Measurements from ENCODE around the gene BNC2. TPM values are rescaled to one million over a fixed set of nuclear protein-coding genes. Genes with fewer than 3 reads are reported as not detected.

BNC2 gene
- total and polyA plus RNA-seq, 7 experiments from 2014 or later = 0.05 to 1.5 (median 0.59) TPM; not detected in 3

DNA sequence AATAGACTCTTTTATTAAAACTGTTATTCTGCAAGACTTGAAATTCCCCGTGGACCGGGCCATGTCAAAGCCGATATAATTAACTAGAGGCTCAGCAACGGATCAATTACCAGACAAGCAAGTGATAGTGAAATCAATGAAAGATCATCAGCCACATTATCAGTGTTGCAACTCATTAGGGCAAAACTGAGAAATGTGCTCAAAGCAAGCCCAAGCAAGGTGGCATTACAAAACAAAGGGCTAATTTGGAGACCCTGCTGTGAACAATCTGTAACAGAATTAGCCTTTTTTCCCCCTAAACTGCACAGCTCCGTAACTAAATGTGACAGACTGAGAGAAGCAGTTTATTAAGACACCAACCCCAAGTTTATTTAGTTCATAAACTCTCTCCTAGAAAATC lies 140.3 kb downstream of the BNC2 start:
- no peak overlapping the region for H3K27ac ChIP-seq (ENCODE audit: low read depth, low read length)
- no peaks in the 10 kb centered on the region for H3K36me3 Mint-ChIP-seq
- intact Hi-C loops (cut with micrococcal nuclease) = no loop called here
- no peaks in the 10 kb centered on the region for H3K9me3 ChIP-seq (ENCODE audit: control insufficient read depth in 2 of 3, low read length in 3 of 3)
- no peaks in the 10 kb centered on the region for H3K27me3 ChIP-seq (ENCODE audit: control insufficient read depth in 2 of 2, insufficient read depth in 2 of 2, low read length in 2 of 2)
- ATAC-seq = no peak
- ChIA-PET CTCF (interaction anchor here (0.9 kb wide), 1 partner anchor 11 kb away, joined by 4 read pairs; no protein-coding TSS in a partner anchor), POLR2A (no interaction called here)
- H3K4me3 ChIP-seq (ENCODE audit: low read length) = no peak overlapping the region
- H3K27me3 Mint-ChIP-seq = peaks cover 39 to 45% (median 44%) of the 10 kb centered on the region in 5 donors
- peaks cover 0 to 16% (median 0%) of the 10 kb centered on the region in 11 donors for H3K9me3 Mint-ChIP-seq
- no peak for DNase-seq
- H3K4me1 ChIP-seq (ENCODE audit: control insufficient read depth in 2 of 2, insufficient read depth in 2 of 2, low read length in 2 of 2) = no peaks in the 10 kb centered on the region
- H3K36me3 ChIP-seq (ENCODE audit: control insufficient read depth in 2 of 3, insufficient read depth in 3 of 3, low read length in 3 of 3) = no peaks in the 10 kb centered on the region
- H3K4me1 Mint-ChIP-seq = peaks cover 0 to 8% (median 0%) of the 10 kb centered on the region in 7 donors
- no peak overlapping the region for H3K27ac Mint-ChIP-seq
- H3K4me3 Mint-ChIP-seq = no peak overlapping the region

DNA sequence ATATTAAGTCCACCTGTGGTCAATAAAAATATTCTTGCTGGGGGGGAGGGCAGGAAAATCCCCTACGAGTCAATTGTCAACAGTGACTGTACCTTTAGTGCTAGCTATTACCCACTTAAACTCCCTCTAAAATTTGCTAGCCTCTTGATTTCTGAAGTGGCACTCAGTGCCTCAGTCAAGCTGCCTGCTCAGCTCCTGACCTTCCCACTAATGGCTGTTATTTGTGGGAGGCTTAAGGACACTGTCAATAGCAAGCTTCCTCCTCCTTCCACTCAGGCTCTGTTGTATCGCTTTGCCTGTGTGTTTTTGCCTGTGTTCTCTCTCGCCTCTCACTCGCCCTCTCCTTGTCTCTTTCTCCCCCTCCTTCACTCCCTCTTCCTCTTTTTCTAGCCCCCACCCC lies 140.8 kb downstream of the BNC2 start:
- H3K4me1 Mint-ChIP-seq = peaks cover 0 to 8% (median 0%) of the 10 kb centered on the region in 7 donors
- ChIA-PET POLR2A (no interaction called here), CTCF (no interaction called here)
- Histone ChIP-seq H3K27ac (ENCODE audit: low read depth, low read length) (no peak overlapping the region), H3K9me3 (ENCODE audit: control insufficient read depth in 2 of 3, low read length in 3 of 3) (no peaks in the 10 kb centered on the region), H3K4me3 (ENCODE audit: low read length) (no peak overlapping the region), H3K27me3 (ENCODE audit: control insufficient read depth in 2 of 2, insufficient read depth in 2 of 2, low read length in 2 of 2) (no peaks in the 10 kb centered on the region), H3K4me1 (ENCODE audit: control insufficient read depth in 2 of 2, insufficient read depth in 2 of 2, low read length in 2 of 2) (no peaks in the 10 kb centered on the region), H3K36me3 (ENCODE audit: control insufficient read depth in 2 of 3, insufficient read depth in 3 of 3, low read length in 3 of 3) (no peaks in the 10 kb centered on the region)
- DNase-seq (no peak), ATAC-seq (no peak)
- H3K27me3 Mint-ChIP-seq = peaks cover 39 to 47% (median 45%) of the 10 kb centered on the region in 5 donors
- no peaks in the 10 kb centered on the region for H3K36me3 Mint-ChIP-seq
- intact Hi-C loops (cut with micrococcal nuclease) = no loop called here
- no peak overlapping the region for H3K4me3 Mint-ChIP-seq
- H3K9me3 Mint-ChIP-seq = peaks cover 0 to 16% (median 0%) of the 10 kb centered on the region in 11 donors
- no peak overlapping the region for H3K27ac Mint-ChIP-seq

DNA sequence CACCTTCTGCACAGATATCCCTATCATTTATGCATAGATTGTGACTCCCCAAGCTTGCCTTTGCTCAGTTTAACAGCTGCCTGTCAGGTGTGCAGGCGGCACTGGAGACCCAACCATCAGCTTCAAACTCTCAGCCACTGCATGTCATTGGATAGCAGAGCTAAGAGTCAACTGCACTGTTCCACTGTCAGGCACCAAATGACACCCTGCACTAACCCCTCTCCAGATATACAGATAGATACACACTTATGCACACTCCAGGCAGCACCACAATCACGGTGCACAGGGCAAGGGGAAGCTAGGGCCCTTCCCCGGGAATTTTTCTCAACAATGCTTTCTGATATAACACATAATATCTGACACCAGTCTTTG lies 142.3 kb downstream of the BNC2 start:
- Histone ChIP-seq H3K27ac (ENCODE audit: low read depth, low read length) (no peak overlapping the region), H3K36me3 (ENCODE audit: control insufficient read depth in 2 of 3, insufficient read depth in 3 of 3, low read length in 3 of 3) (no peaks in the 10 kb centered on the region), H3K27me3 (ENCODE audit: control insufficient read depth in 2 of 2, insufficient read depth in 2 of 2, low read length in 2 of 2) (no peaks in the 10 kb centered on the region), H3K9me3 (ENCODE audit: control insufficient read depth in 2 of 3, low read length in 3 of 3) (no peaks in the 10 kb centered on the region), H3K4me3 (ENCODE audit: low read length) (no peak overlapping the region), H3K4me1 (ENCODE audit: control insufficient read depth in 2 of 2, insufficient read depth in 2 of 2, low read length in 2 of 2) (no peaks in the 10 kb centered on the region)
- Mint-ChIP-seq H3K4me3 (no peak overlapping the region), H3K27ac (no peak overlapping the region), H3K27me3 (peaks cover 39 to 49% (median 46%) of the 10 kb centered on the region in 5 donors), H3K36me3 (no peaks in the 10 kb centered on the region), H3K4me1 (peaks cover 0 to 8% (median 0%) of the 10 kb centered on the region in 7 donors), H3K9me3 (peaks cover 0 to 16% (median 0%) of the 10 kb centered on the region in 11 donors)
- POLR2A ChIA-PET = no interaction called here
- intact Hi-C loops (cut with micrococcal nuclease) = no loop called here
- CTCF ChIA-PET = no interaction called here
- no peak for ATAC-seq
- DNase-seq = no peak

DNA sequence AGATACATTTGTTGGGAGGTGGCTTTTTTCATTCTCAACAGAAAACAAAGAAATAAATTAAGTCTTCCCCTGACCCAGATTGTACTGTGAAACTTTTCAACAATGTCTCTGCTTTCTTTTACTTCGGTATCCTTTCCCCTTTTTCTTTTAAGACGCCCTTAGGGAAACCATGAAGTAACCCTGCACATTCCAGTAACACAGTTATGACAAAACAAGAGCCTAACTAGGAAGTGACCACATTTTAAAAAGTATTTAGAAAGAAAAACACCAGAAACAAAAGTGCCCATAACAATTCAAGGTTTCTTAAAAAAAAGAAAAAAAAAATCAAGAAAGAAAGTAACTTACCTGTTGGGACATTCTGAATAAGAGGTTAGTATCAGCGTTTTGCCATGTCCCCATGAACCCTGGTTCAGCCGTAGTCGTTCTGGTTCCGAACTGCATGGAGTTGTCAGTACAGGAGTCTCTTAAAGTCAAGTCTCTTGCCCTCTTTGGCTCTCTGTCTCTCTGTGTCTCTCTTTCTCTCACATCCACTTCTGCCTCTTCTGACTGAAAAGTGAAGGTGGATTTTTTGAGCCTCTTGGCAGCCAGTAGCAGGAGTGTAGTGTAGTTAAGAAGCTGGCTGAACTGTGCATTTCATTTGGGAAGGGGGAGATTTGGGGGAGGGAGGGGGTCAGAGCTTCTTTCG lies 142.9 kb downstream of the BNC2 start:
- H3K27me3 ChIP-seq (ENCODE audit: control insufficient read depth in 2 of 2, insufficient read depth in 2 of 2, low read length in 2 of 2) = no peaks in the 10 kb centered on the region
- POLR2A ChIA-PET = no interaction called here
- intact Hi-C loops (cut with micrococcal nuclease) = no loop called here

DNA sequence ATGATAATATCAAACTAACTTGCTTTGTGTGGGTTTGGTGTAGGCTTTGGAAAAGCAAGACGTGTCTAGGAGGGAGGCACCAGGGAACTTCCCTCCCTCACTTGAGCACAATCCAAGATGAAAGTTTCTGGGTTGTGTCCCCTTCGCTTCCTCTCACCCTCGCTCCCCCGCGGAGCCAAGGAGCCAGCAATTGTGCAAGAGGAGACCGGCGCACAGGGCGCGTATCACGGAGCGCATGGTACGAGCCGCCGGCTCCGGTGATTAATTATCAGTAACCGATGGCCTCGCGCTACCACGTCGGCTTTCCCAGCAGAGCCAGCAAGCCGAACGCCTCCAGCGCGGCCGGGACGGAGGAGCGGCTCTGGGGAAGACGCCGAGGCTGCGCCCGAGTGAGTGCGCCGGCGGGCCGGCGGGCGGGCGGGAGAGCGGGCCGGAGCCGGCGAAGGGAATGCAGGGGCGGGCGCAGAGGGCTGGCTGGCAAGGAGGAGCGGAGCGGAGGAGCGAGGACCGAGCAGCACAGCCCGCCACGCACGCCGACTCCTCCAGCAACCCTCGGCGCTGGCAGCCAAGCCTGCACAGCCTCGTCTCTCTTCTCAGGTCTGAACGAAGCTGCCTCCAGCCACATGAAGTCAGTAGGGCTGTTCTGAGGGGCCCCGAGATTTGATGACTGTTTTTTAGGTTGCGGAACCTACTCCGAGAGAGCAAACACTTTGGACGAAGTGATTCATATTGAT lies 143.6 kb downstream of the BNC2 start:
- H3K27me3 Mint-ChIP-seq = peaks cover 39 to 49% (median 46%) of the 10 kb centered on the region in 5 donors
- no peaks in the 10 kb centered on the region for H3K27me3 ChIP-seq (ENCODE audit: control insufficient read depth in 2 of 2, insufficient read depth in 2 of 2, low read length in 2 of 2)
- no peaks in the 10 kb centered on the region for H3K36me3 Mint-ChIP-seq
- no peak for ATAC-seq
- no peak for DNase-seq
- H3K36me3 ChIP-seq (ENCODE audit: control insufficient read depth in 2 of 3, insufficient read depth in 3 of 3, low read length in 3 of 3) = no peaks in the 10 kb centered on the region
- H3K27ac ChIP-seq (ENCODE audit: low read depth, low read length) = no peak overlapping the region
- CTCF ChIA-PET = no interaction called here
- POLR2A ChIA-PET = no interaction called here
- no peak overlapping the region for H3K4me3 Mint-ChIP-seq
- H3K4me1 Mint-ChIP-seq = peaks cover 0 to 8% (median 0%) of the 10 kb centered on the region in 7 donors
- H3K4me3 ChIP-seq (ENCODE audit: low read length) = no peak overlapping the region
- no peak overlapping the region for H3K27ac Mint-ChIP-seq
- peaks cover 0 to 11% (median 0%) of the 10 kb centered on the region in 11 donors for H3K9me3 Mint-ChIP-seq
- intact Hi-C loops (cut with micrococcal nuclease) = no loop called here
- H3K9me3 ChIP-seq (ENCODE audit: control insufficient read depth in 2 of 3, low read length in 3 of 3) = no peaks in the 10 kb centered on the region
- H3K4me1 ChIP-seq (ENCODE audit: control insufficient read depth in 2 of 2, insufficient read depth in 2 of 2, low read length in 2 of 2) = no peaks in the 10 kb centered on the region

More for the DNA sequence above, 142.9 kb downstream of the BNC2 start:
- Histone ChIP-seq H3K36me3 (ENCODE audit: control insufficient read depth in 2 of 3, insufficient read depth in 3 of 3, low read length in 3 of 3) (no peaks in the 10 kb centered on the region), H3K9me3 (ENCODE audit: control insufficient read depth in 2 of 3, low read length in 3 of 3) (no peaks in the 10 kb centered on the region), H3K4me3 (ENCODE audit: low read length) (no peak overlapping the region), H3K4me1 (ENCODE audit: control insufficient read depth in 2 of 2, insufficient read depth in 2 of 2, low read length in 2 of 2) (no peaks in the 10 kb centered on the region), H3K27ac (ENCODE audit: low read depth, low read length) (no peak overlapping the region)
- DNase-seq = no peak
- Mint-ChIP-seq H3K36me3 (no peaks in the 10 kb centered on the region), H3K4me3 (no peak overlapping the region), H3K9me3 (peaks cover 0 to 14% (median 0%) of the 10 kb centered on the region in 11 donors), H3K27ac (no peak overlapping the region), H3K27me3 (peaks cover 39 to 49% (median 46%) of the 10 kb centered on the region in 5 donors), H3K4me1 (peaks cover 0 to 8% (median 0%) of the 10 kb centered on the region in 7 donors)
- no peak for ATAC-seq
- CTCF ChIA-PET = no interaction called here

DNA sequence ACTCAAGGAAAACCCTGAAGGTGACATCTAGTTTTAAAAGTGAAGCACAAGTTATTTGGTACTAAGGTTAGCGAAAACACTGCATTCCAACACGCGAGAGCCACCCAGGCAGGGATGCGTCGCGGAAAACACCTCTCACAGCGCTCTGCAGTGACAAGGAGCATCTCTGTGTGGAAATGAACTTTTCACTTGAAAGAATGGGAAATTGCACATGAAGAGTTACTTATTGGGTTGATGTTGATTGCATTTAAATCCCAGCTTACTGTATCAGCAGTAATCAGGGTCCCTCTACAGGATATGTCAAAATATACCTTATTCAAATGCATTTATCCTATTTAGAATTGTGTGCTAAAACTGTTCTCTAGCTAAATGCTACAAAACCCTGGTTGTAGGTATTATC lies 144.4 kb downstream of the BNC2 start:
- CTCF ChIA-PET = no interaction called here
- peaks cover 39 to 49% (median 46%) of the 10 kb centered on the region in 5 donors for H3K27me3 Mint-ChIP-seq
- no peak overlapping the region for H3K27ac Mint-ChIP-seq
- H3K27me3 ChIP-seq (ENCODE audit: control insufficient read depth in 2 of 2, insufficient read depth in 2 of 2, low read length in 2 of 2) = no peaks in the 10 kb centered on the region
- no peak overlapping the region for H3K27ac ChIP-seq (ENCODE audit: low read depth, low read length)
- POLR2A ChIA-PET = no interaction called here
- no peaks in the 10 kb centered on the region for H3K4me1 ChIP-seq (ENCODE audit: control insufficient read depth in 2 of 2, insufficient read depth in 2 of 2, low read length in 2 of 2)
- no peak for DNase-seq
- no peak overlapping the region for H3K4me3 ChIP-seq (ENCODE audit: low read length)
- H3K36me3 Mint-ChIP-seq = no peaks in the 10 kb centered on the region
- no peak overlapping the region for H3K4me3 Mint-ChIP-seq
- peaks cover 0 to 8% (median 0%) of the 10 kb centered on the region in 7 donors for H3K4me1 Mint-ChIP-seq
- H3K36me3 ChIP-seq (ENCODE audit: control insufficient read depth in 2 of 3, insufficient read depth in 3 of 3, low read length in 3 of 3) = no peaks in the 10 kb centered on the region
- no peak for ATAC-seq
- peaks cover 0 to 11% (median 0%) of the 10 kb centered on the region in 11 donors for H3K9me3 Mint-ChIP-seq
- intact Hi-C loops (cut with micrococcal nuclease) = no loop called here
- no peaks in the 10 kb centered on the region for H3K9me3 ChIP-seq (ENCODE audit: control insufficient read depth in 2 of 3, low read length in 3 of 3)

Data from naive thymus-derived CD4-positive, alpha-beta T cell (primary cell).